Glomerular endothelial cell (primary cell): Measurements from ENCODE around the gene GPR146. TPM values are rescaled to one million over a fixed set of nuclear protein-coding genes. Genes with fewer than 3 reads are reported as not detected.

Experiments used
- DNase-seq: peaks from one replicate; pipeline ENCODE4 v3.0.0-alpha.2; 2011; ENCODE audit warnings: low read depth, low spot score; ENCODE audit errors: extremely low read depth
- total RNA-seq: library from RNA; depleted of rRNA; stranded (reverse); fragments of >200 nt; gene quantifications from 2 replicates; pipeline ENCODE4 v1.2.3, GENCODE V29; 2015

The GPR146 gene
- total RNA-seq, 1 donor from 2014 or later: 33.5 TPM

DNA sequence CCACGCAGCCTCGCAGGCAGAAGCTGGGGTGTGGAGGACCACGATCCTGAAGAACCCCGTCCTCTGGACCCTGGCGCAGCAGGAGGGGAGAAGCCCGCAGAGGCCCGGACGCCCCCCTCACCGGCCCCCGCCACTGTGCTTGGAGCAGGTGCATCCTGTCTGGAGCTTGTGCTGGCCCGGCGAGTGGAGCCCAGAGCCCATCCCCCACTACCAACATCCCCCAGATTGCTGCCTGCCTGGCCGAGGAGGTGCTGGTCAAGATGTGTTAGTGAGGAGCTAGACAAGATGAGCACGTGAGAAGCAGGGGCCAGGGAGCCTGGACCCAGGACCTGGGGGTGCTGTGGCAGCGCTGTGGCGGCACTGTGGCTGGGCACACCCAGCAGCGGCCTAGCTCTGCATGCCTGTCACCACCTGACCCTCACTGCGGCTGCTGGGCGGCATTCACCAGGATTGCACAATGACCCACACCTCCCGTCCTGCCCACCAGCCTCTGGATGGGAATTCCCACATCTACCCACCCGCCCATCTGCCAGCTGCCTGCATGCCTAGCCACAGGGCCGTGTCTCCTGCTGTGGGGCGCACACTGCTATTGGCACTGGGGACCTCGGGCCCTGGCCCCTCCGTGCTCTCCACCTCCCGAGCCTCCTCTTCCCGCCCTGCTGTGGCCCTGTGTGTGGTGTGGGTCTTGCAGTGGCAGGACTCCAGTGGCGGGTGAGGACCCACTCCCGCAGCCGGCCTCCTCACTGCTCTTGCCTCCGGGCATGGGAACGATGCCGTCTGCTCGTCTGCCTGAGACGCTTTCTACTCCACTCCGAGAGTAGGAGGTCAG, 11.8 kb downstream of the GPR146 start:
- DNase-seq: no peak

DNA sequence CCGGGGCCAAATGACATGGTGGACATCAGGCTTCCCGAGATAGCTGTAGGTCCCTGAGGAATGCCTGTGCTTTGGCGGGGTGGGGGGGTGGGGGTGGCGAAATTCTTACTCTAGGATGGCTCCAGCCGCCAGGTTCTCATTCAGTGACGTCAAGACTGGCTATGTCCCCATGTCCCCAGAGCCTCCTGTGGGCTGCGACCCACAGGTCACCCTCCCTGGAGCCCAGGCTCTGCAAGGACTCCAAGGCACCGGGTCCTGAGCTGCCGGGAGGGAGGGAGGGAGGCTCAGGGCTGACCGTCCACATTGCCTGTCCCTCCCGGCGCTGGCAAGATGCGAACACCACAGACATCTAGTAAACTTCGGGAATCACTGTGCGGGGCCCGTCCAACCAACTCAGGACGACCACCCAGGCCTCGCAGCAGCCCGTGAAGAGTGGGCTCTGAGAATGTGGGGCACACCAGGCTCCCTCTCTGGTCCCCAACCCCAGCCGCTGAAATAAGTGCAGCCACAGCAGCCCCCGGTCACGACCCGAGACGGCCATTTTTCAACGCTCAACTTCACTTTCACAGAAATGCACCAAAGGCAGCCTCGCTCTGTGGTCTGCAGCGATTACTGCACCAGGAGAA, 12.6 kb downstream of the GPR146 start:
- no peak for DNase-seq

DNA sequence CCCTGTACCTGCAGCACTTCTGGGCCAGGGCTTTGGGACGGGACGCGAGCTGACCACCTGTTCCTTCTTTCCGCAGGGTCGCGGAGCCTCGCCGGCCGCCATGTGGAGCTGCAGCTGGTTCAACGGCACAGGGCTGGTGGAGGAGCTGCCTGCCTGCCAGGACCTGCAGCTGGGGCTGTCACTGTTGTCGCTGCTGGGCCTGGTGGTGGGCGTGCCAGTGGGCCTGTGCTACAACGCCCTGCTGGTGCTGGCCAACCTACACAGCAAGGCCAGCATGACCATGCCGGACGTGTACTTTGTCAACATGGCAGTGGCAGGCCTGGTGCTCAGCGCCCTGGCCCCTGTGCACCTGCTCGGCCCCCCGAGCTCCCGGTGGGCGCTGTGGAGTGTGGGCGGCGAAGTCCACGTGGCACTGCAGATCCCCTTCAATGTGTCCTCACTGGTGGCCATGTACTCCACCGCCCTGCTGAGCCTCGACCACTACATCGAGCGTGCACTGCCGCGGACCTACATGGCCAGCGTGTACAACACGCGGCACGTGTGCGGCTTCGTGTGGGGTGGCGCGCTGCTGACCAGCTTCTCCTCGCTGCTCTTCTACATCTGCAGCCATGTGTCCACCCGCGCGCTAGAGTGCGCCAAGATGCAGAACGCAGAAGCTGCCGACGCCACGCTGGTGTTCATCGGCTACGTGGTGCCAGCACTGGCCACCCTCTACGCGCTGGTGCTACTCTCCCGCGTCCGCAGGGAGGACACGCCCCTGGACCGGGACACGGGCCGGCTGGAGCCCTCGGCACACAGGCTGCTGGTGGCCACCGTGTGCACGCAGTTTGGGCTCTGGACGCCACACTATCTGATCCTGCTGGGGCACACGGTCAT, 13.3 kb downstream of the GPR146 start:
- DNase-seq: no peak

DNA sequence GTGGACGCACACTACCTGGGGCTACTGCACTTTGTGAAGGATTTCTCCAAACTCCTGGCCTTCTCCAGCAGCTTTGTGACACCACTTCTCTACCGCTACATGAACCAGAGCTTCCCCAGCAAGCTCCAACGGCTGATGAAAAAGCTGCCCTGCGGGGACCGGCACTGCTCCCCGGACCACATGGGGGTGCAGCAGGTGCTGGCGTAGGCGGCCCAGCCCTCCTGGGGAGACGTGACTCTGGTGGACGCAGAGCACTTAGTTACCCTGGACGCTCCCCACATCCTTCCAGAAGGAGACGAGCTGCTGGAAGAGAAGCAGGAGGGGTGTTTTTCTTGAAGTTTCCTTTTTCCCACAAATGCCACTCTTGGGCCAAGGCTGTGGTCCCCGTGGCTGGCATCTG, 14.0 kb downstream of the GPR146 start:
- no peak for DNase-seq

DNA sequence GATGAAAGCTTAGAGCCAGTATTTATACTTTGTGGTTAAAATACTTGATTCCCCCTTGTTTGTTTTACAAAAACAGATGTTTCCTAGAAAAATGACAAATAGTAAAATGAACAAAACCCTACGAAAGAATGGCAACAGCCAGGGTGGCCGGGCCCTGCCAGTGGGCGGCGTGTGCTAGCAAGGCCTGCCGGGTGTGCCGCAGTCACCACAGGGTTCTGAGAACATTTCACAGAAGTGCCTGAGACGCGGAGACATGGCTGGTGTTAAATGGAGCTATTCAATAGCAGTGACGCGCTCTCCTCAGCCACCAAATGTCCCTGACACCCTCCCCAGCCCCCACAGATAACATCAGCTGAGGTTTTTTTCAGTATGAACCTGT, 14.5 kb downstream of the GPR146 start:
- no peak for DNase-seq

DNA sequence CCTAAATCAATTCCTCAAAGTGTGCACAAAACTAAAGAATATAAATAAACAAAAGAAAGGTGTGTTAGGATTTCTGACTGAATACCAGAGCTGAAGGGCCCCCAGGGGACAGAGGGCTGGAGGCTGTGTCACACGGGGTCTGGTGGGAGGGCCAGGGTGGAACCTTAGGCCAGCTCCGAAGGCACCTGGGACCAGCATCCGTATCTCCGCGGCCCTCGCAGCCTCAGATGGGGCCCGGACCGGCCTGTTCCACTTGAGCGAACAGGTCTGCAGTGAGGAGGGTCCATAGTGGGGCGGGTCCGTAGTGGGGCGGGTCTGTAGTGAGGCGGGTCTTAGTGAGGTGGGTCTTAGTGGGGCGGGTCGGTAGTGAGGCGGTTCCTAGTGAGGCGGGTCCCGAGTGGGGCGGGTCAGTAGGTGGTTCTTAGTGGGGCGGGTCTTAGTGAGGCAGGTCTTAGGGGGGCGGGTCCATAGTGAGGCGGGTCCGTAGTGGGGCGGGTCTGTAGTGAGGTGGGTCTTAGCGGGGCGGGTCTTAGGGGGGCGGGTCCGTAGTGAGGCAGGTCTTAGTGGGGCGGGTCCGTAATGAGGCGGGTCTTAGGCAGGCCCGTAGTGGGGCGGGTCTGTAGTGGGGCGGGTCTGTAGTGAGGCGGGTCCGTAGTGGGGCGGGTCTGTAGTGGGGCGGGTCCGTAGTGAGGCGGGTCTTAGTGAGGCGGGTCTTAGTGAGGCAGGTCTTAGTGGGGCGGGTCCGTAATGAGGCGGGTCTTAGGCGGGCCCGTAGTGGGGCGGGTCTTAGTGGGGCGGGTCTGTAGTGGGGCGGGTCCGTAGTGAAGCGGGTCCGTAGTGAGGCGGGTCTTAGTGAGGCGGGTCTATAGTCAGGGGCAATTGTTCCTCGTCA, 15.1 kb downstream of the GPR146 start:
- no peak for DNase-seq

DNA sequence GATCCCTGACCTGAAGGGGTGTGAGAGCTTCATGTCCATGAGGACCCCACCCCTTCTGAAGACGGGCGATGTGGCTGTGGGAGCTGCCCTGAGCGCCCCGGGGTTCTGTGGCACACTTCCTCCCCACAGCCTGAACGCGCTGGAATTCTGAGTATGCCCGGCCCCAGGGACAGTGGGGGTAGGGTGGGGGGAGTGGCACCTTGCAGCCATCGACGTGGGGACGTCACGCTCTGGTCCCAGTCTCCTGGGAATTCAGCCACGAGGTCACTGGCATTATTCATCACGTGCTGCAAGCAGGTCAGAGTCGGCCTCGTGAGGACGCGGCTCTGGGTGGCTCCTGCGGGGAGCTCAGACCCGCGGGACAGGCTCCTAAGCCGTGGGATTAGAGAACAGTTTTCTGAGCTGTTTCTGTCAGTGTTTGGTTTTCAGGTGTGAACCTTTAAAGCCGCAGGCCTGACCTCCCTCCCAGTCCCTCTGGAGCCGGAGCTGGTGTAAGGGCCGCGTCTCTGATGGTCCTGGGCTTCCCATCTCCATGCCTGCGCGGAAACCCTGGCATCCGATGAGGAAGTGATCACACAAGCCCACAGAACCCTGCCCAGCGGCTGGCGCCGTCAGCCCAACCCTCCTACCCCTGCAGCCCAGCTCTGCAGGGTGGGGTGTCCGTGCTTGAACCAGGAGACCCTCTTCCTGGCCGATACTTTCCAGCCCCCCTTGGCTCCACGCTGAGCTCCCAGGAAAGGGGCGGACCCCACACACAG, 16.1 kb downstream of the GPR146 start:
- no peak for DNase-seq

DNA sequence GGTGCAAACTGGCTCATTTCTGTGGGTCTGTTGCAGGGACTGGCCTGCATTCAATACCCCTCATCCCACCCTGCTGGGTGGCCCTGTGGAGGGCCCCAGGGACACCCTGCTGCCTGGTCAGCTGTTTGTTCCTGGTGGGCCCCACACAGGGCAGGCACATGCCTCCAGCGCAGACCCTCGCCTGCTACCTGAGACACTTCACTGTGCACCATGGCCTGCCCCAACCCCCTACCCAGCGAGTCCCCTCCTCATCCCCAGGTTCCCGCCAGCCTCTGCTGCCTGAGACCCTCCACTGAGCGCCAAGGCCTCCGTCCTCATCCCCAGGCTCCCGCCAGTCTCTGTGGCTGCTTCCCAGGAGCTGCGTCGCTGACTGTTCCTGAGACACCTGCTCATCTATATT, 16.8 kb downstream of the GPR146 start:
- no peak for DNase-seq

DNA sequence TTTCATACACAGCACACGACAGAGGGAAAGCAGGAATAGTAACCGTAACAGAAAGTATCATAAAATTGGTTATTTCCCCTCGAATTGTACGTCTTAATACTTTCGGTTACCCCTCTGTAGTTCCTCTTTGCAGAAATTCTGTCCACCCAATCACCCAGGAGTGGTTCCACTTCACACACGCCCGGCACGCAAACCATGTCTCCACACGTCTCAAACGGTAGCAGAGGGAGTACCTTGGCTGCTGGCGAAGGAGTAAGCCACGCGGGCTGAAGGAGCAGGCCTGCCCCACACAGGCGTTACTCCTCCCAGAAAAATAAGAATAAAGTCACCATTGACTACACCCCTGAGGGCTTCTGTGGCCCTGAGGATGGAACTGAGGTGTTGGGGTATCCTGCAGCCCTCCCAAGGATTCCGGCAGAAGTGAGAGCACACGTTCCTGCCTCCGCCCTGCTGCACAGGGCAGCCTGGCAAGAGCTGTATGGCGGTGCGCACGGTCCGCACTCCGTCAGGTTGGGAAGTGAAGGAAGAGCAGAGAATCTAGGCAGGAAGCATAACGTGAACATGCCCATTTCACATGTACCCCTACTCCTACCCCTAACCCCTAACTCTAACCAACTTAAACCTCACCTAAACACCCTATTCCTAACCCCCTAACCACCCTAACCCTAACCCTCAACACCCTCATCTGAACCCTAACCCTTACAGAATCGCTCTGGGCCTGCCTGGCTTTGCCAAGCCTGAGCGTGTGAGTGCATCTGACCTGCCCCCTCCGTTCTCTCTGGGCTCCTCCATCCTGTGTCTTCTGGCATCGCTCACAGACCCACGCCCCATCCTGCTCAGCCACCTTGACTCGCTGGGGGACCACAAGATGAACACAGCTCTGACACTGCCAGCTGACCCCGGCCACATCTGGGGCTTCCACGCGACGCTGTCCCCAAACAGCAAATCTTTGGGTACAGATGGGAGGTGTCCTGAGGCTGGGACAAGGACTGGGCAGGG, 18.2 kb downstream of the GPR146 start:
- DNase-seq: no peak

DNA sequence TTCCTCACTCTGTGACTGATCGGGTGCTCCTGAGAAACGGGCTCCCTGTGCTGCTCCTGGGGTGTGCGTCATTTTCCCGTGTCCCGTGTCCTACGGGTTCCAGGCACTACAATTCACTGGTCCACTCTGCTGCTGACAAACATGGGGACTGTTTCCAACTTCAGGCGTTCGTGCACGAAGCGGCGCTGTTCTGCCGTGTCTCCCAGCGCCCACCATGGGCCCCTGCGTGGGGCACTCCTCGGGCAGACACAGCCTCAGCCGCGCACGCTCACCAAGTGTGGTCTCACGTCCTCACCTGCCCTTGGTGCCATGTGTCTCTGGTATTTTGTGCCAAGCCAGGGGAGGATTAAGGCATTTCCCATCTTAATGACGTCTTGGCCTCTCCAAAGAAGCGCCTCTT, 19.0 kb downstream of the GPR146 start:
- no peak for DNase-seq

DNA sequence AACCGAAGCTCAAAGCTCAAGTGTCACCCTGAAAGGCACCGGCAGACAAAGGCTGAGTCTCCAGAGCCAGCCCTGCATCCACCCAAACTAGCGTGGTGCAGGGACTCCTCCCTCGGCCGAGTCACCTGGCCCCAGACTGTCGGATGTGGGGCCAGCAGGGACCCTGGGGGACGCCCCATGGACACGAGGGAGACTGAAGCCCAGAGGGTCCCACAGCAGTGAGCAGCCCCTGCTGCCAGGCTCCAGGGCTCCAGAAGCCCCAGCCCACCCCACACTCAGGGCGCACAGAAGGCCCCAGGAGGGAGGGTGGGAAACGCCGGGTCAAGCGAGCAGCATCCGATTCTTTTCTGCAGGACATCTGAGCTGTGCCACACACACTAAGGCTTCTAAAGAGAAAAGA, 20.2 kb downstream of the GPR146 start:
- DNase-seq: no peak

DNA sequence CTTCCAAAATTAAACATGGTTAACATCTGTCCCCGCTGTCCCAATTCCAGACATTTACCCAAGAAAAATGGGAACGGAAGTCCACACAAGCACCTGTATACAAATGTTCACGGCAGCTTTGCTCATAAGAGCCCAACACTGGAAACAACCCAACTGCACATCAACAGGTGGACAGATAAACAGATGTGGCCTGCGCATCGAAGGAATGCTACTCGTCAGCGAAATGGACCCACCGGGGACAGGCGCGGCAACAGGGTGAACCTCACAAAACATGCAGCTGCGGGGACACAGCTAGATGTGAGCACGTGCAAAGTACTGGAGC, 20.9 kb downstream of the GPR146 start:
- DNase-seq: no peak

DNA sequence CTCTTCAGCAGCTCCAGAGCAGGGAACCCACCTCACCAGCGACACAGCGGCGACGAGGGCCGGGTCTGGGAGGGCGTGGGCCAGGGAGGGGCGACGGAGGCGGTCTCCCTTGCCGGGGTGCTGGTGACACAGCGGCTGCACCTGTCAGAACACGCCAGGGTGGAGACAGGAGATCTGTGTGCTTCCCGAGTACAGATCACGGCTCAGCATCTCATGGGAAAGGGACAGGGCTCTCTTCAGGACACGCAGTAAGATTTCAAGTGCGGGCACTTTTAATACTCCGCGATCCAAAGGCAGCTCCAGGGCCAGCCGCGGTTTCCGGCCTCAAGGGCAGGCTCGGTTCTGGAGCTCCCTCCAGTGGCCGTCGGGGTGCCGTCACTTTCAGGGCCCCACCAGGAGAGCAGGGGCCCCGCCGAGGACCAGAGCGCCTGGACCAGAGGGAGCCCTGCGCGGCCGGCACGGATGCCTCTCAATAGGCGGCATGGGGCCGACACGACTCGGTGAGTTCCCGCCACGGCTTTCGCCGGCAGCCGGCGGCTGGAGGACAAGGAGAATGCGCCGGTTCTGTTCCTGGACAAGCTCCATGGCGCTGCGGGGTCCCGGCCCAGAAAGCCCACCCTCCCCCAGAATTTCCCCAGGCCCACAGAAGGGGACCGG, 21.4 kb downstream of the GPR146 start:
- no peak for DNase-seq

DNA sequence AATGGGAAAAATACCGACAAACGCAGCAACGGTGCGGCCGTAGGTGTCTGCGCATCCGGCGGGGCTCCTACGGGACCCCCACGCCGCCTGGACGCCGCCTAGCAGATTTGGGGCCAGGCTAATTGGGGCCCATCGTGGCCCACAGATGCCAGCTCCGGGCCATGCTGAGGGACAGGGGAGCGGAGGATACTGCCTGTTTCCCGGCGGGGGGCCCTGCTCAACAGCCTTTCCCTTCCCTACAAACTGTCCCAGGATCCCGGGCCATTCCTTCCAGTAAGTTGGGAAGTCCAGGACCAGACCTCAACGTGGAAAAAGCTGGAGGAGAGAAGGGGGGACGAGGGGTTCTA, 21.9 kb downstream of the GPR146 start:
- no peak for DNase-seq

DNA sequence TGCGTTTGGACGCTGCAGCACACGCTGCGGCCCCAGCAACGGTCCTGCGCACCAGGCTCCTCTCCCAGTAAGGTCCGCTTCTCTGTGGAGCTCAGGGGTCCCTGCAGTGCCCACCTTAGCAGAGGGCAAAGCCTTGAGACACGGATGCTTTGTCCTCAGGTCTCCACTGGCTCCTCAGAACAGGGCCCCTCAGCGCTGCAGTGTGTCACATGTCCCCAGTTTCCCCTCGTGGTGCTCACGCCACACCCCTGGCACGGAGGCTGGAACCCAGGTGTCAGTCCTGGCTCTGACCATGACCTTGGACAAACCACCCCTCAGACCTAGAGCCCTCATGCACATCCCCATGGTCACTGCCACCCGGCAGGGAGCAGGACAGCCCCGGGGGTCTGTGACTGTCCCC, 23.7 kb downstream of the GPR146 start:
- DNase-seq: no peak

DNA sequence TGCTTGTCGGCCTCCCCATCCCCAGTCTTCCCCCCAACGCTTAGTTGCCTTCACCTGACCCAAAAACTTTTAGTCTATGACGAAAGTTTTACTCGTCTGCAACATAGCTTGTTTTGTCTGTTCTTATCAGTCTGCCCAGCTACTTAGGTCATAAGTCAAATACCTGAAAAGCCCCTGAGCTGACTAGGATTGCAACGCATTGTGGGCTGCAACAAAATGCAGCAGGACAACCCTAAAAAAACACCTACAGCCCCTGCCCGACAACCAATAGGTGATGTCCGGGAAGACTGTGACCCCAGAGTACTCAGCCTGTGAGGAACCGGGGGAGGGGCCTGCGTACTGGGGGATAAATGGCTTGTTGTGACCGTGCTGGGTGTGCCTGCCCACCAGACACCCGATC, 24.3 kb downstream of the GPR146 start:
- DNase-seq: no peak

DNA sequence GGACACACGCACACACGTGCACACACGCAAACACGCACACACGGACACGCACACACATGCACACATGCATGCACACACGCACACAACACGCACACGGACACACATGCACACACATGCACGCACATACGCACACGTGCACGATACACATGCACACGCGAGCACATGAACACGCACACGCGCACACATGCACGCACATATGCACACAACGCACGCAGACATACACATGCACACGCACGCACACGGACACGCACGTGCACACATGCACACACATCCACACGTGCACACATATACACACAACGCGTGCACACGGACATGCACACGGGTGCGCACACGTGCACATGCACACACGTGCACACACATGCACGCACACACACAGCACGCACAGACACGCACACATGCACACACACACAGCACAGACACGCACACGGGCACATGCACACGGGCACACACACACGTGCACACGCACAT, 26.2 kb downstream of the GPR146 start:
- no peak for DNase-seq

DNA sequence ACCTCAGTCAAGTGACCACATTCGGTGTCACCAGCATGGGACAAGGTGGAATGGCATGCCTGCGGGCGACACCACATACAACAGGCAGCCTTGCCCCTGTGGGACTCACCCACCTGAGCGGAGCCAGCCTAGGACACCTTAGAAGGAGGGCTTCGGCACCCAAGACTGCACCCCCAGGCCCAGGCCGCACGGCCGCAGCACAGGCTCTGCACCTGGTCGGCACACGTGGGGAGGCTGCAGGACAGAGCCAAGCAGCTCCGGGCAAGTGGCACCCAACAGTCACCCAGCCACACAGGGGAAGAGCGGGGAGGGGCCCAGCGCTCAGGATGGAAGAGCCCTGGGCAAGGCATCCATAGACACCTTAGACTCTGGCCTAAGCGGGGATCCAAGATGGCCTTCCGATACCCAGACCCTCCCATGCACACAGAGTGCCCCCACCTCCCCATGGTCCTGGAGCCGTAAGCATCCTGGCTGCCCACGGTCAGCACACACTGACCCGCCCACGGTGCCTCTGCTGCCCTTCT, 27.4 kb downstream of the GPR146 start:
- DNase-seq: no peak
